ENCODE measurements around the gene PPIA. TPM values are rescaled to one million over a fixed set of nuclear protein-coding genes. Genes with fewer than 3 reads are reported as not detected.

The PPIA gene
- total RNA-seq, 2 experiments from 2014 or later = 2,824 to 2,882 TPM

DNA sequence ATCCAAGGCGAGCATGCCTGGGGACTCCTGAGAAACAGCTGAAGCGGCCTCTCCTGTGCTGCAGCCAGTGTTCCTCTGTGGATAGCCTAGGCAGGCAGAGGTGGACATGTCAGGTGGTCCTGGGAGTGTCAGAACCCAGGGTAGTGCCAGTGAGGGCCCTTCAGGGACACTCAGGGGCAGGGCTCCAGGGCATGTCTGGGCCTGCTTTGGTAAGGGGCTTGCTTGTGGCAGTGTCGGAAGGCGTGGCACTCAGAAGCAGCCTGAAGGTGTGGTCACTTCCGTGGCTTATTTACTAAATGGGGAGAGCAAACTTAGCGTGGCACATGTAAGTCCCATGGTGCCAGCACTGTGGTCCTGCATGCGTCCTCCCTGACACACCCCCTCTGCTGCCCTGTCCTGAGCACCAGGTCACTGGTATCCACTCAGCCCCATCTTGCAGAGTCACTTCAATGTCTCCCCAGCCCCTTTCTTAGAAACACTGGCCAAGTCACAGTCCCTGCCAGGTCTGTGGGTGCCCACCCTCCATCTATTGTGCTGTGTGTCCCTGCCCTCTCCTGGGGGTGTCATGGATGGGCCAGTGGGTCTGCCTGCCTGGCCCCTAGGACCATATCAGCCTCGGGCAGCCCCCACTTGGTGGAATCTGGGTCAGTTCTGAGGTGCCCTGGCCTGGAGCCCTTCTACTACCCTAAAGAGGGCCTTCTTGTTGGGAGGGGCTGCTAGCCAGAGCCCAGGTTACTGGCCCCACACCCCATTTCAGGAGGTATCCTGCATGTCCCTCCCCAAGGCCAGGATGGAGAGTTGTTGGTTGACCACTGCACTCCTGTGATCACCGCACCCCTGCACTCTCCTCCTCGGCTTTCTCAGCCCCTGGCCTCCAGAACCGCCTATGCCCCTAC lies 41.4 kb upstream of the PPIA start:
- ChIA-PET POLR2A (interaction anchor here (1.2 kb wide), 1 partner anchor 15 kb away, joined by 3 read pairs; no protein-coding TSS in a partner anchor), CTCF (no interaction called here)
- DNase-seq = no peak
- Mint-ChIP-seq H3K27ac (no peak overlapping the region), H3K4me3 (no peak overlapping the region), H3K9me3 (no peaks in the 10 kb centered on the region), H3K4me1 (ENCODE audit: low read depth) (peaks cover 33% of the 10 kb centered on the region), H3K27me3 (no peaks in the 10 kb centered on the region), H3K36me3 (ENCODE audit: low read depth) (peaks cover 30% of the 10 kb centered on the region)
- TF ChIP-seq, protein P1, sequence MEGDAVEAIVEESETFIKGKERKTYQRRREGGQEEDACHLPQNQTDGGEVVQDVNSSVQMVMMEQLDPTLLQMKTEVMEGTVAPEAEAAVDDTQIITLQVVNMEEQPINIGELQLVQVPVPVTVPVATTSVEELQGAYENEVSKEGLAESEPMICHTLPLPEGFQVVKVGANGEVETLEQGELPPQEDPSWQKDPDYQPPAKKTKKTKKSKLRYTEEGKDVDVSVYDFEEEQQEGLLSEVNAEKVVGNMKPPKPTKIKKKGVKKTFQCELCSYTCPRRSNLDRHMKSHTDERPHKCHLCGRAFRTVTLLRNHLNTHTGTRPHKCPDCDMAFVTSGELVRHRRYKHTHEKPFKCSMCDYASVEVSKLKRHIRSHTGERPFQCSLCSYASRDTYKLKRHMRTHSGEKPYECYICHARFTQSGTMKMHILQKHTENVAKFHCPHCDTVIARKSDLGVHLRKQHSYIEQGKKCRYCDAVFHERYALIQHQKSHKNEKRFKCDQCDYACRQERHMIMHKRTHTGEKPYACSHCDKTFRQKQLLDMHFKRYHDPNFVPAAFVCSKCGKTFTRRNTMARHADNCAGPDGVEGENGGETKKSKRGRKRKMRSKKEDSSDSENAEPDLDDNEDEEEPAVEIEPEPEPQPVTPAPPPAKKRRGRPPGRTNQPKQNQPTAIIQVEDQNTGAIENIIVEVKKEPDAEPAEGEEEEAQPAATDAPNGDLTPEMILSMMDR (IDR thresholded peaks at IDR 0.05) = no peak
- no peak for ATAC-seq
- intact Hi-C loops (cut with micrococcal nuclease) = loop anchor here (10.0 kb wide), 1 partner anchor 170 kb away; the partner anchor contains the start of gene TMED4

- Mint-ChIP-seq H3K27ac (no peak overlapping the region), H3K4me3 (no peak overlapping the region), H3K36me3 (ENCODE audit: low read depth) (peaks cover 25% of the 10 kb centered on the region), H3K27me3 (no peaks in the 10 kb centered on the region), H3K9me3 (no peaks in the 10 kb centered on the region), H3K4me1 (ENCODE audit: low read depth) (peaks cover 24% of the 10 kb centered on the region)
- TF ChIP-seq, protein P1 (IDR thresholded peaks at IDR 0.05) = no peak
- POLR2A ChIA-PET = interaction anchor here (1.2 kb wide), 2 partner anchors 14 to 171 kb away, joined by 3 read pairs; no protein-coding TSS in a partner anchor
- intact Hi-C loops (cut with micrococcal nuclease) = loop anchor here (10.0 kb wide), 1 partner anchor 171 kb away; the partner anchor contains the start of gene TMED4
- DNase-seq = no peak
- no peak for ATAC-seq
- CTCF ChIA-PET = no interaction called here
Observed at GRCh38 chr7:44755698-44756627, 40.5 kb upstream of the PPIA start.

GRCh38 chr7:44756904-44757303 lies 39.6 kb upstream of the PPIA start:
- Mint-ChIP-seq H3K9me3 (no peaks in the 10 kb centered on the region), H3K27me3 (no peaks in the 10 kb centered on the region), H3K4me1 (ENCODE audit: low read depth) (peaks cover 19% of the 10 kb centered on the region), H3K36me3 (ENCODE audit: low read depth) (peaks cover 25% of the 10 kb centered on the region), H3K4me3 (no peak overlapping the region), H3K27ac (no peak overlapping the region)
- intact Hi-C loops (cut with micrococcal nuclease) = loop anchor here (10.0 kb wide), 1 partner anchor 172 kb away; the partner anchor contains the start of gene TMED4
- POLR2A ChIA-PET = interaction anchor here (1.2 kb wide), 2 partner anchors 13 to 172 kb away, joined by 3 read pairs; no protein-coding TSS in a partner anchor
- TF ChIP-seq, protein P1 (IDR thresholded peaks at IDR 0.05) = no peak
- no peak for ATAC-seq
- CTCF ChIA-PET = no interaction called here
- DNase-seq = no peak

DNA sequence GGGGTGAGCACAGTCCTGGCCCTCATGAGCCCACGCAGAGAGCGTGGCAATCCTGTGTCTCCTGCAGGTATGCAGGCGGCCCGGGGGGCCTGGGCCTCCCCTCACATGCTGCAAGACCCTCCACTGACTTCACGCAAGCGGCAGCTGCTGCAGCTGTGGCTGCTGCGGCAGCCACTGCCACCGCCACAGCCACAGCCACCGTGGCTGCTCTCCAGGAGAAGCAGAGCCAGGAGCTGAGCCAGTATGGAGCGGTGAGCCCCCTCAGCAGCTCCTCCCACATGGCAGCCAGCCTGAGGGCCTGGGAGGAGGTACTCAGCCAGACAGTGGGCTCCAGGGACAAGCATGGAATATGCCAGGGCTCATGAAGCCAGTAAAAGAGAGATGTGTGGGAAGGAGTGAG lies 39.2 kb upstream of the PPIA start:
- CTCF ChIA-PET = no interaction called here
- Mint-ChIP-seq H3K4me1 (ENCODE audit: low read depth) (peaks cover 18% of the 10 kb centered on the region), H3K27ac (no peak overlapping the region), H3K36me3 (ENCODE audit: low read depth) (peaks cover 27% of the 10 kb centered on the region), H3K9me3 (no peaks in the 10 kb centered on the region), H3K4me3 (no peak overlapping the region), H3K27me3 (no peaks in the 10 kb centered on the region)
- POLR2A ChIA-PET = interaction anchor here (1.2 to 1.9 kb wide), 2 partner anchors 13 to 173 kb away, joined by 3 to 5 read pairs; no protein-coding TSS in a partner anchor
- TF ChIP-seq, protein P1 (IDR thresholded peaks at IDR 0.05) = no peak
- DNase-seq = no peak
- no peak for ATAC-seq
- intact Hi-C loops (cut with micrococcal nuclease) = loop anchor here (10.0 kb wide), 1 partner anchor 173 kb away; the partner anchor contains the start of gene TMED4
